Osteoblast (primary cell): ENCODE results near the gene ELMO1. TPM values are rescaled to one million over a fixed set of nuclear protein-coding genes. Genes with fewer than 3 reads are reported as not detected.

Experiments used
- DNase-seq: peaks from one replicate; pipeline ENCODE4 v3.0.0; 2011; ENCODE audit warnings: low spot score, mixed read lengths; ENCODE audit not compliant: insufficient read length; ENCODE audit errors: missing footprints
- H2AFZ ChIP-seq: 2 replicates; pipeline ENCODE4 v1.6.0; 2011; ENCODE audit warnings: mild to moderate bottlenecking, low read length
- H3K27ac ChIP-seq: 2 replicates; pipeline ENCODE4 v1.5.1; 2011; ENCODE audit warnings: mild to moderate bottlenecking, low read depth, low read length, moderate library complexity
- H3K27me3 ChIP-seq: 2 replicates; pipeline ENCODE4 v1.6.0; 2012; ENCODE audit warnings: mild to moderate bottlenecking, control low read depth, inconsistent platforms, low read length, moderate library complexity; ENCODE audit not compliant: insufficient read depth
- H3K36me3 ChIP-seq: 2 replicates; pipeline ENCODE4 v1.5.1; 2011; ENCODE audit warnings: mild to moderate bottlenecking, low read length, control low read depth, moderate library complexity; ENCODE audit not compliant: insufficient read depth
- H3K4me1 ChIP-seq: 2 replicates; pipeline ENCODE4 v1.5.1; 2011; ENCODE audit warnings: mild to moderate bottlenecking, low read length, control low read depth, moderate library complexity; ENCODE audit not compliant: insufficient read depth
- H3K4me2 ChIP-seq: 2 replicates; pipeline ENCODE4 v1.6.0; 2011; ENCODE audit warnings: mild to moderate bottlenecking, low read length; ENCODE audit not compliant: insufficient read depth
- H3K4me3 ChIP-seq: fragments of 200-600 bp; sonication (generic); 3 replicates; pipeline ENCODE4 v1.5.1; 2012; ENCODE audit warnings: mild to moderate bottlenecking, low read length, inconsistent platforms; ENCODE audit not compliant: insufficient read depth
- H3K79me2 ChIP-seq: 2 replicates; pipeline ENCODE4 v1.6.0; 2012; ENCODE audit warnings: mild to moderate bottlenecking, low read length, control low read depth, inconsistent platforms; ENCODE audit not compliant: insufficient read depth
- H3K9me3 ChIP-seq: 2 replicates; pipeline ENCODE4 v1.5.1; 2011; ENCODE audit warnings: low read depth, low read length, control low read depth
- H4K20me1 ChIP-seq: 2 replicates; pipeline ENCODE4 v1.6.0; 2012; ENCODE audit warnings: mild to moderate bottlenecking, low read length, control low read depth; ENCODE audit not compliant: insufficient read depth
- CTCF ChIP-seq: IDR thresholded peaks from 2 replicates; pipeline ENCODE4 v1.5.1; 2011; ENCODE audit warnings: mild to moderate bottlenecking, low read depth, low read length, moderate library complexity; ENCODE audit errors: extremely low read depth
- total RNA-seq: library from RNA; depleted of rRNA; stranded (reverse); fragments of >200 nt; gene quantifications from 2 replicates; pipeline ENCODE4 v1.2.3, GENCODE V29; 2012

The ELMO1 gene
- total RNA-seq, 1 donor = 2.2 TPM

GRCh38 chr7:37191797-37192196, 256.9 kb downstream of the ELMO1 start:
- Histone ChIP-seq H3K4me3 (no peak overlapping the region), H4K20me1 (no peaks in the 10 kb centered on the region), H3K9me3 (no peaks in the 10 kb centered on the region), H3K36me3 (no peaks in the 10 kb centered on the region), H3K27ac (no peak overlapping the region), H2AFZ (no peak overlapping the region), H3K4me2 (no peak overlapping the region), H3K79me2 (no peaks in the 10 kb centered on the region), H3K27me3 (no peaks in the 10 kb centered on the region), H3K4me1 (no peaks in the 10 kb centered on the region)
- no peak for DNase-seq
- TF ChIP-seq CTCF = no peak

DNA sequence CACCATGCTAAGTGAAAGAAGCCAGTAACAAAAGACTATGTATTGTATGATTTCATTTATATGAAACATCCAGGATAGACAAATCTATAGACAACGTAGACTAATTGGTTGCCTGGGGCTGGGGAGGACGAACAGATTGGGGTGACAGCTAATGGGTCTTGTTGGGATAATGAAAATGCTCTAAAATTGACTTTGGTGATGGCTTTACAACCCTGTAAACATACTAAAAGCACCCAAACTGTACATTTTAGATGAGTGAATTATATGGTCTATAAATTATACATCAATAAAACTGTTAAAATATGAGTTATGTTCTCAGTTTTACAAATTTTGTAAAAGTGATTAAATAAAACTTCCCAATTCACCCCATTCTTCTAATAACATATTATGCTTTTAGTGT, 261.5 kb downstream of the ELMO1 start:
- Histone ChIP-seq H3K79me2 (no peaks in the 10 kb centered on the region), H3K4me2 (no peak overlapping the region), H3K4me3 (no peak overlapping the region), H3K4me1 (no peaks in the 10 kb centered on the region), H4K20me1 (no peaks in the 10 kb centered on the region), H3K36me3 (no peaks in the 10 kb centered on the region), H3K27me3 (no peaks in the 10 kb centered on the region), H3K9me3 (no peaks in the 10 kb centered on the region), H3K27ac (no peak overlapping the region), H2AFZ (no peak overlapping the region)
- DNase-seq = no peak
- no peak for TF ChIP-seq CTCF

DNA sequence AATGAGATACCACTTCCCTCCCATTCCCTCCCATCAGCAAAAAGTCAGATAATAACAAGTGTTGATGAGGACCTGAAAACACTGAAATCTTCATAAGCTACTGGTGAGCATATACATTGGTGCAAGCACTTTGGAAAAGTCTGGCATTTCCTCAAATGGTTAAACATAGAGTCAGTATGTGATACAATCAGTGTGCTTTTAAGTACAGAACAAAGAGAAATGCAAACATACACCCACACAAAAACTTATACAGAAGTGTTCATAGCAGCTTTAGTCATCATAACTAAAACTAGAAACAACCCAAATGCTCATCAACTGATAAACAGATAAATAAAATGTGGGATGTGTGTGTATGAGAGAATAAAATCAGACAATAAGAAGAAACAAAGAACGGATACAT, 261.9 kb downstream of the ELMO1 start:
- Histone ChIP-seq H3K79me2 (no peaks in the 10 kb centered on the region), H3K9me3 (no peaks in the 10 kb centered on the region), H3K27ac (no peak overlapping the region), H4K20me1 (no peaks in the 10 kb centered on the region), H3K36me3 (no peaks in the 10 kb centered on the region), H3K4me2 (no peak overlapping the region), H3K4me3 (no peak overlapping the region), H3K27me3 (no peaks in the 10 kb centered on the region), H2AFZ (no peak overlapping the region), H3K4me1 (no peaks in the 10 kb centered on the region)
- no peak for TF ChIP-seq CTCF
- no peak for DNase-seq

- Histone ChIP-seq H4K20me1 (no peaks in the 10 kb centered on the region), H2AFZ (no peak overlapping the region), H3K27ac (no peak overlapping the region), H3K4me1 (no peaks in the 10 kb centered on the region), H3K79me2 (no peaks in the 10 kb centered on the region), H3K36me3 (no peaks in the 10 kb centered on the region), H3K9me3 (no peaks in the 10 kb centered on the region), H3K4me3 (no peak overlapping the region), H3K4me2 (no peak overlapping the region), H3K27me3 (no peaks in the 10 kb centered on the region)
- no peak for DNase-seq
- no peak for TF ChIP-seq CTCF
These were observed 267.1 kb downstream of the ELMO1 start for GRCh38 chr7:37181550-37181932.
